Forelimb muscle (tissue), 1 donor: ENCODE measurements around the gene DGKG. TPM values are rescaled to one million over a fixed set of nuclear protein-coding genes. Genes with fewer than 3 reads are reported as not detected.

Experiments used
- DNase-seq: peaks from one replicate; pipeline ENCODE4 v3.0.0-alpha.2; 2013; ENCODE audit warnings: low read depth
- polyA plus RNA-seq: library from polyadenylated mRNA; unstranded; fragments of 120-200 nt; gene quantifications from one replicate; pipeline ENCODE4 v1.2.1, GENCODE V29; 2013; ENCODE audit not compliant: insufficient read length

DGKG gene
- polyA plus RNA-seq, 1 donor: 3.1 TPM

DNA sequence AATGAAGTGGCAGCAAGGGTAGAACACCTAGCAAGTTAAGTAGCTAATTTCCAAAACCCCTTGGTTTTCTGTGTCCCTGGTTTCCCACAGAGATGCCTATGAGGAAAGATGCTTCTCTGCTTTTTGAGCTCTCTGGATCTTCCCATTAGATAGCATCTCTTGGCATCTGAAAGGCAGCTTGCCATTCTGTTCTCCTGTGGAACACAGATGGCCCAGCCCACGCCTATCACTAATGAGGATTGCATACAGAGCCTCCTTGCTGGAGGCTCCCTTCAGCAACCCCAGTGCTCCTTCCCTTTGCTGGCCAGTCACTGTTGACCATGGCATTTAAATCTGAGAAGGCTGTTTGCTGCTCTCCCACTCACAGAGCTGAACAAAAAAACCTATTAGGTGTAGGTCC is 218.8 kb downstream of the DGKG start:
- no peak for DNase-seq

DNA sequence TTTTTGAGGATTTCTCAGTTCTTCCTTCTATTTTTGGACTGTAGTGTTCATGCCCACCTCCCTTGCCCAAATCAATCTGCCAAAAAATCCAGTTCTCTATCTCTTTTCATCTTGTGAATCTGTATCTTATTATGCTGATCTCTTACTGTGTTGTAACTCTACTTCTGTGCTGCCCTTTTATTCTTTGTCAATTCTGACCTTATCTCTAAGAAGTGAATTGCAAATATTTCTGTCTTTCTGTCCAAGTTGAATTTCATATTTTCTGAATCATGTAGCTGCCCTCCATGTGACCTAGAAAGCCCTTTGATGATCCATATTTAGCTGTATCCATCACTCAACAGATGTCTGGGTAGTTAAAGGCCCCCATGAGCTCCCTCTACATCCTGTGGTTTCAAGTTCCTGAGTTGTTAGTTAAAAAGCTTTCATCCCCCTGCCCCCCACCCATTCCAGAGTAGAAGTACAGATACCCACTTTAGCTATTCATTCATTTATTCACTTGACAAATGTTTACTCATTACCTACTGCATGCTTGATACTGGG is 219.6 kb downstream of the DGKG start:
- no peak for DNase-seq

DNA sequence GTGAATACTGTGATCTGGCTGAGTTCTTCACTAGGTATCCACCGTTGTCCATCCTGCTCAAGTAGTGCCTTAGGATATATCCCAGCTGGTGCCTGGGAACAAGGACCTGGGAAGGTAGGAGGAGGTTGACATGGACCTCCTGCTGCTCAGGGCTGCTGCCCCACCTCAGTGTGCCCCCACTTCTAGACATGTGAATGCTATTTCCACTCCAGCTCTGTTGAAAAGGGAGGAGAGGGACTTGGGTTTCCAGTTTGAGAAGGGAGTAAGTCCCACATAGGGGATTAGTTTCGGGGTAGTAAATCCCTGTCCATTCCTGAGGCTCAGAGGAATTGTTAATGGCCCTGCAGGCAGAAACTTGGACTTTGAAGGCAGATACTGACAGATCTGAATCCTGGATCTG is 220.2 kb downstream of the DGKG start:
- DNase-seq: no peak

DNA sequence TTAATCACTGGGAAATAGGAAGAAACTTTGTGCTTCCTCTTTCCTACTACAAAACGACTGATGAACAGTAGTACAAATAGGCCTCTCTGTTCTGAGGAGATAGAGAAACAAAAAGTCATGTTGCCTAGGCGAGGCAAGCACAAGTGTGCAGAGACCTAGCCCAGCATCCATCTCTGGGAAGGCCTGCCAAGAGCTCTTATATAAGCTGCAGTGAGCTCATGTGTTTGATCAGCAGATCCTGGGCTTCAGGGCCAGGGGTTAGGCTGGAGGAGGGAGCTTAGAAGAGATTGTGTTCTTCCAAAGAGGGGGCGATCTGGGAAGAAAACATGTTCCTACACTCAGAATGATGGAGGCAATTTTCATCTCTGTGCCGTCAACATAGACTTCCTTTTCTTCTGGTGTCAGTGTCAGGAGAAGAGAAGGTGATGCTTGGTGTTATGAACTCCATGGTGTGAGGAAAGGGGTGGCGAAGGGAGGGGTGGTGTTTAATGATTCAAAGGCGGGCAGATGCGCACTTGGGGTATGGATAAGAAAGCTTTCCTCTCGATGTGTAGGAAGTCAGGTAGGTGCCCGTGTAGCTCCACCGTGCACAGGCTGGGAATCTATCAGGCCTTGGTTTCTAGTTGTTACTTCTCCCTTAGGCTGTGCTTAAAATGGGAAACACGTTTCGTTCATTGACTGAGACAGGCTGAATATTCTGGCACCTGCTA is 223.6 kb downstream of the DGKG start:
- DNase-seq: no peak

DNA sequence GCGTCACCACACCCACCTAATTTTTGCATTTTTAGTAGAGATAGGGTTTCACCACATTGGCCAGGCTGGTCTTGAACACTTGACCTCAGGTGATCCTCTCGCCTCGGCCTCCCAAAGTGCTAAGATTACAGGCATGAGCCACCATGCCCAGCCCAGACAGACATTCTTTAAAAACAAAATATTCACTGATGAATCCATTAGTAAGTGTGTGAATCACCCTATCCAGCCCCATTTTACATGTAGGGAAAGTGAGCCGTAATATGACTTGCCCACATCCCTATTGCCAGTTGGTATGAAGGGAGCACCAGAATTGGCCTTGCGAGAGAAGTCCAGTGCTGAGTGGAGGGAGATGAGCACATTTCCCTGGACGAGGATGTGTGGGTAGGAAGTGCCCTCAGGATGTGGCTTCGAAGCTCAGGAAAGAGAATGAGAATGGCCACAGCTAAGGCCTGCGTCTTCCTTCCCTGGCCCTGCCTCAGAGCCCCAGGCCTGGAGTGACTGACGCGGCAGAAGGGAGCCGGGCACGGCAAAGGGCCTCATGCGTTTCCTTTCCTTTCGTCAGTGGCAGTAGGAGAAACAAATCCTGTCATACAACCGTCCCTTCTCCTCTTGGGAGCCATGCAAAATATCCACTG is 224.9 kb downstream of the DGKG start:
- no peak for DNase-seq

DNA sequence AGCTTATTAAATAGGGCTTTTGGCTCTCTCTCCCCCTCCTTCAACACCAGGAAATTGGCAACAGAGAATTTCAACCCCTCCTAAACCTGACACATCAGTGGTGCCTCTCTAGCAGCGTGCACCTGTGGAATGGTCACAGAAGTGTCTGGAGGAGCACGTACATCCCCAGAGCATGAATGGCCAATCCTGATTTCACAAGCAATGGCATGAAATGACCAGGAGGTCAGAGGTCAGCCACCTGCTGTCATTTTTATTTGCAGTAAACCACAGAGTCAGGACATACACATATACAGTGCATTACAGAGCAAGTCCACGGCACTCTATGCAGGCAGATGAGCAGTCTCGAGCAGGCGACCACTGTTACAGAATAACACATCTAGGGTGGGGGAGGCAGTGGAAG is 228.1 kb downstream of the DGKG start:
- no peak for DNase-seq

DNA sequence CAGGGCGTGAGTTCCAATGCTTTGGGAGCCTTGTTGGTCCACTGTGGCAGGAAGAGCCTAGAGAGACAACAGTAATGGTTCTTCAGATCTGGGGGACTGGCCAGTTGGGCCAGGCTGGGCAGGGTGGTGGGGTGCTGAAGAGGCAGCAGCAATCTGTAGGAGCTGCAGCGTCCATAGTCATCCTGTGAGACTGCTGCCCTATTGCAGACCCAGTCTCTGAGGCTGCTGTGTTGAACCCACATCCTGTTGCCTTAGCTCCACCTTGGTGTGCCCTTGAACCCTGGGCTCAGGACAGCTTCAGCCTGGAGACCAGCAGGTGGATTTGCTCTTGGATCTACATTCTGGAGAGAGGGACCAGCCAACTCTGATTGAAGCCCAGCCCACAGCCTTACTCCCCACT is 229.5 kb downstream of the DGKG start:
- no peak for DNase-seq

DNA sequence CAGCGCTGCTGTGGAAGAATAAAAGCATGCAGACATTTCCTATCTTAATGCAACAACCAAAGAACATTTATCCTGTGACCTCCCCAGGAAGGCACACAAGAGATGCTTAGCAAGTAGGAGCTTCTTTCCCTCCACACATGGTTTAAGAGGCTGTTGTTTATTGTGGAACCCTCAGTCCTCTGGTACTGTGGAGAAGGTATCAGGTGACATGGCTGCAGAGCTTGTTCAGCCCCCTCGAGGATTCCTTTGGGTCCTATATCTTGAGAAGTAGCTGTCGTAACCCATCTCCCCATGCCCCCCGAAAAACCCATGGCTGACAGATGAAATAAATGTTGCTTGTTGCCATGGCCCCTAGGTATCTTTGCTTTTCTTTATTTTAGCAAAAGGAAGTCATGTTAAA is 232.8 kb downstream of the DGKG start:
- no peak for DNase-seq

DNA sequence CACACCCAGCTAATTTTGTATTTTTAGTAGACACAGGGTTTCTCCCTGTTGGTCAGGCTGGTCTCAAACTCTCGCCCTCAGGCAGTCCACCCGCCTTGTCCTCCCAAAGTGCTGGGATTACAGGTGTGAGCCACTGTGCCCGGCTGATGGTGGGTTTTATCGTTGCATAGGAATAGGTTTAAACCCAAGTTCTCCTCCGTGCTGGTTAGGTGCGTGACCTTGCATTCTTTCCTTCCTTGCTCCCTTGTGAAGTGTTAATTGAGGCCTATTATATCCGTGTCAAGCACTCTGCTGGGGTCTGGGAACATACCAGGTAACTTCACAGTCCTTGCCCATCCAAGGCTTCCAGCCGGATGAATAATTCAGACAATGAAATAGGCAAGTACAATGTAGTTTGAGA is 233.9 kb downstream of the DGKG start:
- no peak for DNase-seq

DNA sequence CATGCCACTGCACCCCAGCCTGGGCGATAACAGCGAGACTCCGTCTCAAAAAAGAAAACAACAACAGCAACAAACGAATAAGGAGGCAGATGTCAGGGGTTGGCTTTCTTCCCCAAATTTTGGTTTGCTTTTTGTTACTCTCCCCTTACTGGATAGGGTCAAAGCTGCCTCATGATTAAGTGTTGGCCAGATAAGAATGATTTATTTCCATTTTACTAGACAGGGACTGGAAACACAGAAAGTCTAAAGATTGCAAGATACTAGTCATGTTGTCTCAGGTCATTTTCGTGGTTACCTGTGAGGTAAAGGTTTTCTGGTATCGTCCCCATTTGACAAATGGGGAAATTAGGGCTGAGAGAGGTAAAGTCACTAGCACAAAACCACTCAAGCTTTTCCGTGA is 234.6 kb downstream of the DGKG start:
- no peak for DNase-seq

DNA sequence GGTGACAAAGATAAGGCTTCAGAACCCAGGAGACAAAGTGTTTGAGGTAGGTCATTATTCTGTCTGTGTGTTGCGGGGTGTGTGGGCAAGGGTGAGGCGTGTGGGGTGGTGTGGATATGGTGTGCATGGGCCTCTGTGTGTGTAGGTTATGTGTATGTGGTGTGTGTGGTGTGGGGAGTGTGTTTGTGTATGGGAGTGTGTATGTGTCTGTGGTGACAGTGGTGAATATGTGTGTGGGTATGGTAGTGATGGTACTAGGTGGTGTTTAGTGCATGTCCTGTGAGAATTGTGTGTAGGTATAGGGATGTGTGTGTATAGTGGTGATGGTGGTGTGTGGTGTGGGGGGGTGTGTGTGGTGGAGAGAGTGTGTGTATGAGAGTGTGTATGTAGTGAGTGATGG is 236.9 kb downstream of the DGKG start:
- DNase-seq: no peak

DNA sequence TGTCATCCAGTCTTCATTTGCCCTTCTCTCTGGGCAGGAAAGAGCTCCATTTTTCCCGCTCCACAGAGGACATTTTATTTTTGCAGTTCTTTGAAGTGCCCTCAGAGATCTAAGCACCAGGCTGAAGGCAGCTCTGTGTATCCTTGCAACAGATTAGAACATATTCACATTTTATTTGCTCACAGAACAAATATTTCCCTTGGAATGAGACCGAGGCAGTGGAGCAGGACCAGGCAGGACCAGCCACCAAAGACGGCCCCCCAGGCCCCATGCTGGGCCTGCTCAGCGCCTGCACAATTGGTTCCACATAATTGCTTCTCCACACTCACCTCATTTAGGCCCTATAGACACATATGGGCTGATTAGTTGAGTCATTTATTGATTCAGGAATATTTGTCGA is 237.4 kb downstream of the DGKG start:
- no peak for DNase-seq

DNA sequence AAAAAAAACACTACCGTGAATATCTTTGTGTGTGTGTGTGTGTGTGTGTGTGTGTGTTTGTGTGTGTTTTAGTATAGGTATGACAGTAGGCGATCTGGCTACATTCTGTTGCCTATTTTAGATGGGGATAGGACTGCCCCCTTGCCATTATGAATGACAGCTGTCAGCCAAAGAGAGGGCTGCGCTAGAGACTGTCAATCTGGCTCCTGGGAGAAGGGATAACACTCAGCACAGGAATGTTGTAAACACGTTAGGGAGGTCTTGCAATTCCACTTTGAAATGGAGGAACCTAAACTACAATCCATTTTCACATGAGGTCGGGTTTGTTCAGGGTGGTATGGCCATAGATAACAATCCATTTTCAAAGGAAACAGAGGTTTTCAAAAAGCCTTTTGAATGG is 239.0 kb downstream of the DGKG start:
- DNase-seq: no peak

DNA sequence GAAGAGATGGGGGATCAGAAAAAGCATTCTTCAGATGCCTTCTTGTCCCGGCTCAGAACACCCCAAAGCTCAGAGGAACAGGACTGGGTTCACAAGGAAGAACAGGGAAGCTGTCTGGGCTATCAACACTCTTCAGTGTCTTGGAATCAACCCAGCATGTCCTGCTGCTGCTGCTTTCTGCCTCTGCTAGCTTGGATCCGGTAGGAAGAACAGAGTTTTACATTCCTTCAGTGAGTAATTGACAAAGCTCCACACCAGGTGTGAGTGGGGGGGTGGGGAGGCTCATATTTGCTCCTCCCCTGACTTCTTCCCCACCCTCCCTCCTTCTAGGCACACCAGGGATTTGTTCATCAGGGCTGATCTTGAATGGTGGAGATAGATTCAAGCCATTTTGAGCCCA is 240.1 kb downstream of the DGKG start:
- no peak for DNase-seq

DNA sequence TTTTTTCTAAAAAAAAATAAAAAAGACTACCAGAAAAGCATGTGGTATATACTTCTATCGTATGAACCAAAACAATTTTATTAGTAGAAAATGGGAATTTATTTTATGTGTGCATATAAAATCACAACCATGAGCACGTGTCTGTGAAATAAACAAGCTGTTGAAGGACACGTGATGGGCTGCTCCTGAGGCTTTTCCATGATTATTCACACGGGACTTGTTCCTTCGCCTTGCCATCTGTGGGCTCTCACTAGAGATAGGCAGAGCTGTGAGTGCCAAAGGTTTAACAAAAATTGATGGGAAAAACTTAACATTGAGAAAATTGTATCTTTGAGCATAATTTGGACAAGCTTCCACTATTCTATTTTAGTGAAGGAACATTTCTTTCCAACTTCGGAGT is 240.8 kb downstream of the DGKG start:
- DNase-seq: no peak

DNA sequence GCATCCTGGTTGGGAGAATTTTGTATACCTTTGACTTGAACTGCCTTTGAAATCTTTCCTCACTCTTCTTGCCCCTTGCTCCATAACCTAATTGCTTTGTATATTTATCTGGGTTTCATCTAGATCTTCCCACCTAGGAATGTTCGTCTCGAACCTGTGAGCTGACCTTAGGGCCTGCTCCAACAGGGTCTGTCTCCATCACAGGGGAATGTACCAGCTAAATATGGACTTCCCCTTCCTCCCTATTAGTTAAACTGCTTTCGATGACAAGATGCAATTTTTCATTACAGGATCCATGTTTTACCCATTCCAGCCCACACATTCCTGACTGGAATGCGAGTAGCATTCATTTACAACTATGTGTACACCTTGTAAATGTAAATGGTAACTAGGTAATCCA is 242.5 kb downstream of the DGKG start:
- no peak for DNase-seq

DNA sequence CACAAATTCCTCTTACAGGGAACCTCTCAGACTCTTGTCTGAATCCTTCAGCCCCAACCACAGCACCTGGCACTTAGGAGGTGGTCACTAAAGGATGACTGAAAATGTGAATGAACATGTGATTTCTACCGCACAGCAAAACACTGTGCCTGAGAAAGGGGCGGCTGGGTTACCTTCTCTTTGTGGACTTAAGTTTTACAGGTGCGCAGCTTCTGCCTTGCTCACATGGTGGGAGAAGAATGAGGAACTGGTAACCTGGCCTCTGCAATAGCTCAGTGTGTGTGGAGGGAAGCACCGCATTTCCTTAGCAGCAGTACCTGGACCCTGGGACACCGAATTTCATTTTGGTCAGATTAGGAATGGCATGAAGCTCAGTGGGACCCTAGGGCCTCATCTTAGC is 243.3 kb downstream of the DGKG start:
- no peak for DNase-seq

DNA sequence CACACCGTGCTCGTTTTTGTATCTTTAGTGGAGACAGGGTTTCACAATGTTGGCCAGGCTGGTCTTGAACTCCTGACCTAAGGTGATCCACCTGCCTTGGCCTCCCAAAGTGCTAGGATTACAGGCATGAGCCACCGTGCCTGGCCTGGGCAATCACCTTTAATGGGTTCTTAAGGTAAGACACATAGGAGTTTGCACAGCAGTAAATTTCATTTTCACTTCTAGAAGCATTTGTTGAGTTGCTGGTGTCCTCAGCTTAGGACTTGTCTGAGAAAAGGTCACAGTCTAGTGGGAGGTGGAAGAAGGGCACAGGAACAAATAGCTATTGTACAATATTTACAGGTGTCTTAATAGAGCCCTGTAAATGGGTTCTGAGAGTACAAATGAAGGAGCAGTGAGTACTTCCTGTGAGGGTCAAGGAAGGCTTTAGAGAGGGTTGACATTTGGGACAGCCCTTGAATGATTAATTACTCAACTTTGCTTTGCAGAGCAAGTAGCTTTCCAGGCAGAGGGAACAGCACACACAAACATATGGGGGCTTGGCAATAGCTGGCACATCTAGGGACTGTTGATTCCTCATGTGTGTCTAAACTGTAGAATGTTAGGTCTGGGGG is 244.4 kb downstream of the DGKG start:
- no peak for DNase-seq

DNA sequence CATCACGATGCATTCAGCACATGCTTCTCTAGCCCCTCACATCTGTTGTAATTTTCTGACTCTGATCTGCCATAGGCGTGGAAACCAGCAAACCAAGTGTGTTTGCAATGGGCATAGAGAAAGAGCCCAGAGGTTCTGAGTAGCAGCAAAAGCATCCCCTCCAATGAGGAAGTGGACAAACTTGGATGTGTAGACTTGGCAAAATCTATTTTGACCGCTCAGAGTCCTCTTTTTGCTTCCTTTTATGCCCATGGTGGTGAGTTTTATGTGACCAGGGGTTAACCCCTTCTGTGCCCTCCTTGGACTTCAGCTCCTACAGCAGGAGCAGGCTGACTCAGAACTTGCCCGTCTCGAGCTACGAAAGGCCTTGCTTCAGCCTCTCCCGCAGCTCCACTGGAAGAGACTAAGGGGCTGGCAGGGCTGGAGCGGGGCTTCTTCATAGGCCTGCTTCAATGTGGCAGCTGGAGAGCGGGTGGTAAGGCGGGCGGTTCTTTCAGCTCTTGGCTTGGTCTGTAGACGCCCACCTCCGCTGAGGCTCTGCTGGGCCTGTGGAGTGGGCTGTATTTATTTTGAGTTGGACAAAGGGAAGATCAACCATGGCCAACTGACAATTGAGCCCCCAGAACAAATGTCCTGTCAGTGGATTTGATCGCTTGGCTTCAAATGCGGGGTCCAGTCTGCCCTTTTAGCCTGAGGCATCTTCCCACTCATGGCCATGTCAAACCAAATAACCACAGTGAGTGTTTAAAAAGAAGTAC is 246.6 kb downstream of the DGKG start:
- DNase-seq: no peak

DNA sequence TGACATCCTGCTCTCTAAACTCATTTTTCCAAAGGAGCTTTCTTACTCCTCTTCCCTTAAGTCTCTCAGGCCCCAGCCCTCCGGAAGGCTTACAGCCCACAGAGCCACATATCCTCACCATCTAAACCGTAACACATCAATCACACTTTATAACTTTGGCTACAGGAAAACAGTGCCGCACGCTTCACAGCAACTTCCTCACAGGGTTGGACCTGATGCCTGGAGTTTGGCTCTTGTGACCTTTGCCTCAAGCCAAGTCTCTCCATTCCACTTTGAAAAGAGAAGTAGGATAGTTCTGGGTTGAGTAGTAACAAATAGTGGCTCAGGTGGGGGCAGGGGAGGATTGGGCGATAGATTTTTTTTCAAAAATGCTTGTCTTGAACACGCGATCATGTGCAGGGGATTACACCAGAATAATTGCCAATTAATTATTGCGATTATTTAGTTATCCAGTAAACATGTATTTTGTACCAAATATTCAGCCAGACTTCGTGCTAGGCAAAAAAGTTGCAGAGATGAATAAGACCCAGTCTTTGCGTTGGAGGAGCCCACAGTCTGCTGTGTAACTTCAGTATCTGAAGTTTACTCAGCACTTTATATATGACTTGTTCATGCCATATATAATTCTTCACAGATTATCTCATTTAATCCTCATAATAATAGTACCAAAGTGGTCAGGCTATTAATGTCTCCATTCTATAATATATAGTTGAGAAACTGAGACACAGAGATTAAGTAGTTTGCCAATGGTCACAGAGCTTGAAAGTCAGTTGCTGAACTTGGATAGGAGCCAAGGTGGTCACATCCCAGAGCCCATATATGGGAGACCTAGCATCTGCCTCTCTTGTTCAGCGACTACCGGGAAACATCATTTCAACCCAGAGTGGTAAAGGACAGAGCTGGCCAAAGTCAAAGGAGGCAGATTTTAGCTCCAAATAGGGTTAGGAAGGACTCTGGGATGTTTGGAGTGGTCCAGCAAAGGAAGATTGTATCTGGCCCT is 250.8 kb downstream of the DGKG start:
- no peak for DNase-seq
